WTC11 (cell line): ENCODE measurements around the gene GSG1L. TPM values are rescaled to one million over a fixed set of nuclear protein-coding genes. Genes with fewer than 3 reads are reported as not detected.

Experiments
- ATAC-seq: fragments of 200-7000 bp; cut with Tn5 transposase; 2 replicates; pipeline ENCODE4 v1.10.0; 2021; ENCODE audit warnings: mild to moderate bottlenecking, moderate library complexity
- CTCF ChIA-PET: fragments of 300-600 bp; sonication (Branson Sonifier 250); formaldehyde crosslinking; loops from one replicate; lab custom pipeline; 2021; ENCODE audit warnings: antibody characterized with exemption; lab: Charles Lee
- POLR2A ChIA-PET: fragments of 350-600 bp; sonication (Branson Sonifier 250); formaldehyde crosslinking; loops from one replicate; lab custom pipeline; 2021; ENCODE audit warnings: antibody characterized with exemption; lab: Charles Lee
- DNase-seq: peaks from one replicate; pipeline ENCODE4 v3.0.0; 2021; ENCODE audit warnings: low spot score
- H3K27ac Mint-ChIP-seq: 2 replicates; pipeline ENCODE4 v1.8.0; 2021; ENCODE audit warnings: mixed read lengths
- H3K27me3 Mint-ChIP-seq: 2 replicates; pipeline ENCODE4 v1.8.0; 2021; ENCODE audit warnings: low read depth, mild to moderate bottlenecking, moderate library complexity, mixed read lengths
- H3K36me3 Mint-ChIP-seq: 2 replicates; pipeline ENCODE4 v1.8.0; 2021; ENCODE audit warnings: mixed read lengths
- H3K4me1 Mint-ChIP-seq: 2 replicates; pipeline ENCODE4 v1.8.0; 2022; ENCODE audit warnings: mixed read lengths
- H3K4me3 Mint-ChIP-seq: 2 replicates; pipeline ENCODE4 v1.8.0; 2021; ENCODE audit warnings: mild to moderate bottlenecking, moderate library complexity, mixed read lengths
- H3K9me3 Mint-ChIP-seq: 2 replicates; pipeline ENCODE4 v1.8.0; 2021; ENCODE audit warnings: mixed read lengths
- ARID4B ChIP-seq: sonication (generic); formaldehyde crosslinking; IDR thresholded peaks from 2 replicates; pipeline ENCODE4 v1.8.0; 2023; ENCODE audit warnings: missing genetic modification reagents, mild to moderate bottlenecking, borderline replicate concordance
- ATF3 ChIP-seq: sonication (generic); formaldehyde crosslinking; conservative IDR thresholded peaks from 2 replicates; pipeline ENCODE4 v1.8.1; 2022; ENCODE audit warnings: mild to moderate bottlenecking, missing genetic modification reagents
- CREB1 ChIP-seq: sonication (generic); formaldehyde crosslinking; IDR thresholded peaks from 2 replicates; pipeline ENCODE4 v1.8.0; 2023; ENCODE audit warnings: mild to moderate bottlenecking, missing genetic modification reagents
- CTCF ChIP-seq: fragments of 200-600 bp; IDR thresholded peaks from 2 replicates; pipeline ENCODE4 v1.8.0; 2022; ENCODE audit warnings: antibody characterized with exemption
- EMX1 ChIP-seq: fragments of 250-450 bp; sonication (Bioruptor Pico); IDR thresholded peaks from 2 replicates; pipeline ENCODE4 v1.8.0; 2021; ENCODE audit warnings: mild to moderate bottlenecking
- ETV6 ChIP-seq: sonication (generic); formaldehyde crosslinking; IDR thresholded peaks from 2 replicates; pipeline ENCODE4 v1.8.1; 2022; ENCODE audit warnings: mild to moderate bottlenecking, missing genetic modification reagents
- FOXK1 ChIP-seq: sonication (generic); formaldehyde crosslinking; IDR thresholded peaks from 2 replicates; pipeline ENCODE4 v1.8.0; 2022; ENCODE audit warnings: mild to moderate bottlenecking, moderate library complexity, missing genetic modification reagents
- IRF2 ChIP-seq: sonication (generic); formaldehyde crosslinking; IDR thresholded peaks from 2 replicates; pipeline ENCODE4 v1.8.0; 2022; ENCODE audit warnings: low read depth, missing genetic modification reagents, borderline replicate concordance
- MLX ChIP-seq: sonication (generic); formaldehyde crosslinking; IDR thresholded peaks from 2 replicates; pipeline ENCODE4 v1.8.1; 2023; ENCODE audit warnings: mild to moderate bottlenecking, missing genetic modification reagents, moderate library complexity
- NR2C2 ChIP-seq: sonication (generic); formaldehyde crosslinking; IDR thresholded peaks from 2 replicates; pipeline ENCODE4 v1.8.0; 2022; ENCODE audit warnings: mild to moderate bottlenecking, missing genetic modification reagents
- PRDM15 ChIP-seq: sonication (generic); formaldehyde crosslinking; IDR thresholded peaks from 2 replicates; pipeline ENCODE4 v1.8.0; 2022; ENCODE audit warnings: missing genetic modification reagents
- RELA ChIP-seq: sonication (generic); formaldehyde crosslinking; IDR thresholded peaks from 2 replicates; pipeline ENCODE4 v1.8.1; 2022; ENCODE audit warnings: missing genetic modification reagents, mild to moderate bottlenecking, borderline replicate concordance
- RORB ChIP-seq: fragments of 250-450 bp; sonication (Bioruptor Pico); IDR thresholded peaks from 2 replicates; pipeline ENCODE4 v1.9.0; 2021; ENCODE audit warnings: mild to moderate bottlenecking
- SP1 ChIP-seq: sonication (generic); formaldehyde crosslinking; conservative IDR thresholded peaks from 2 replicates; pipeline ENCODE4 v1.8.1; 2022; ENCODE audit warnings: missing genetic modification reagents
- STAT6 ChIP-seq: sonication (generic); formaldehyde crosslinking; conservative IDR thresholded peaks from 2 replicates; pipeline ENCODE4 v1.8.1; 2023; ENCODE audit warnings: mild to moderate bottlenecking, low read depth, missing genetic modification reagents, moderate library complexity
- TP53 ChIP-seq: sonication (generic); formaldehyde crosslinking; IDR thresholded peaks from 2 replicates; pipeline ENCODE4 v1.8.1; 2023; ENCODE audit warnings: mild to moderate bottlenecking, missing genetic modification reagents
- ZNF263 ChIP-seq: sonication (generic); formaldehyde crosslinking; IDR thresholded peaks from 2 replicates; pipeline ENCODE4 v1.8.1; 2022; ENCODE audit warnings: low read depth, mild to moderate bottlenecking, moderate library complexity, missing genetic modification reagents
- ZNF416 ChIP-seq: fragments of 250-450 bp; sonication (Bioruptor Pico); IDR thresholded peaks from 2 replicates; pipeline ENCODE4 v1.9.0; 2021; ENCODE audit warnings: mild to moderate bottlenecking, inconsistent platforms
- ZNF423 ChIP-seq: fragments of 250-450 bp; sonication (Bioruptor Pico); IDR thresholded peaks from 2 replicates; pipeline ENCODE4 v2.1.2; 2022; ENCODE audit warnings: mild to moderate bottlenecking, moderate library complexity
- total RNA-seq: library from RNA; stranded (reverse); gene quantifications from 3 replicates; pipeline ENCODE4 v1.2.3, GENCODE V29; 2021
- TF ChIP-seq, protein P1 (sequence below): sonication (generic); formaldehyde crosslinking; IDR thresholded peaks from 2 replicates; pipeline ENCODE4 v1.8.1; 2023; ENCODE audit warnings: mild to moderate bottlenecking, missing genetic modification reagents

Gene GSG1L
- total RNA-seq, 1 experiment from 2014 or later = 0.28 TPM

DNA sequence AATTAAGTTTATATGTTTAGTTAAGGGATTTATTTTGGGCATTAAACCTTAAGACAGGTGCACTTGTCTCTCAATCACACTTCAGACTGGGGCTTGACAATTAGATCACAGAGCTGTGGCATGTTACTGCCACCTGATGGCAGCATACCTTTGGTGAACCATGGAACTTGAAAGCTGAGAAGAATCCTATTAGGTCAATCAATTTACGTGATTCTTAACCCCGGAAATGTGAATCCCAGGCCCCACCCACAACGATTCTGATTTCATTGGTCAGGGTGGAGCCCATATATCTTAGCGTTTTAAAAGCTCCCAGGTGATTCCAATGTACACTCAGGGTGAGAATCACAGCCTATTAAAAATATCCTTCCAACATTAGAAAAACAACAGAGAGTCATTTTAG, 91.0 kb downstream of the GSG1L start (continued):
- TF ChIP-seq ATF3 (CRISPR knock-in tag) = no peak
- TF ChIP-seq NR2C2 = no peak
- no peak for TF ChIP-seq ZNF423 (CRISPR knock-in tag)
- TF ChIP-seq RELA (CRISPR knock-in tag) = no peak
- TF ChIP-seq RORB (CRISPR knock-in tag) = no peak
- no peak for TF ChIP-seq CREB1
- TF ChIP-seq IRF2 (CRISPR knock-in tag) = no peak
- TF ChIP-seq STAT6 (CRISPR knock-in tag) = no peak
- TF ChIP-seq TP53 (CRISPR knock-in tag) = no peak
- TF ChIP-seq ZNF263 (CRISPR knock-in tag) = no peak
- no peak; the same call in 1 of the 2 replicates for TF ChIP-seq CTCF
- no peak for TF ChIP-seq PRDM15
- TF ChIP-seq, all 79 proteins: peak for 0

DNA sequence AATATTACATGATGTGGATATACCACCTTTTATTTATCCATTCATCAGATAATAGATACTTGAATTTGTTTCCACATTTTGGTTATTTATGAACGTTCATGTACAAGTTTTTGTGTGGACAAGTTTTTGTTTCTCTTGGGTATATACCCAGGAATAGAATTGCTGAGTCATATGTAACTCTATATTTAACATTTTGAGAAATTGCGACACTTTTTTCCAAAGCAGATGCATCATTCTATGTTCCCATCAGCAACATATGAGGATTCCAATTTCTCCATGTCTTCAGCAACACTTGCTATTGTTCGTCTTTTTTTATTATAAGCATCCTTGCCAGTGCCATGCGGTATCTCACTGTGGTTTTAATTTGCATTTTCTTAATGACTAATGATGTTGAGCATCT, 93.9 kb downstream of the GSG1L start:
- Mint-ChIP-seq H3K27me3 (0 out of 2 replicates have a peak, but pooled peaks cover 2% of the 10 kb centered on the region), H3K4me3 (no peak overlapping the region), H3K4me1 (no peaks in the 10 kb centered on the region), H3K9me3 (peaks cover 10% of the 10 kb centered on the region; the same call in 1 of the 2 replicates), H3K27ac (no peak overlapping the region), H3K36me3 (no peaks in the 10 kb centered on the region)
- ATAC-seq (no peak), DNase-seq (no peak)
- CTCF ChIA-PET = interaction anchor here (1.0 to 1.1 kb wide), 2 partner anchors 102 to 121 kb away, joined by 3 to 4 read pairs; no protein-coding TSS in a partner anchor
- no peak for TF ChIP-seq EMX1 (CRISPR knock-in tag)
- TF ChIP-seq ETV6 = no peak
- TF ChIP-seq ZNF423 (CRISPR knock-in tag) = no peak
- POLR2A ChIA-PET = no interaction called here

- ChIA-PET CTCF (interaction anchor here (0.6 kb wide), 1 partner anchor 325 kb away, joined by 3 read pairs; no protein-coding TSS in a partner anchor), POLR2A (no interaction called here)
- no peaks in the 10 kb centered on the region for H3K36me3 Mint-ChIP-seq
- peaks cover 10% of the 10 kb centered on the region for H3K9me3 Mint-ChIP-seq
- H3K4me3 Mint-ChIP-seq = no peak overlapping the region
- DNase-seq (no peak), ATAC-seq (no peak)
- 0 out of 2 replicates have a peak, but pooled peaks cover 2% of the 10 kb centered on the region for H3K27me3 Mint-ChIP-seq
- H3K27ac Mint-ChIP-seq = no peak overlapping the region
- no peaks in the 10 kb centered on the region for H3K4me1 Mint-ChIP-seq
- no peak for TF ChIP-seq SP1
- TF ChIP-seq ARID4B (CRISPR knock-in tag) = no peak
- TF ChIP-seq, protein P1, sequence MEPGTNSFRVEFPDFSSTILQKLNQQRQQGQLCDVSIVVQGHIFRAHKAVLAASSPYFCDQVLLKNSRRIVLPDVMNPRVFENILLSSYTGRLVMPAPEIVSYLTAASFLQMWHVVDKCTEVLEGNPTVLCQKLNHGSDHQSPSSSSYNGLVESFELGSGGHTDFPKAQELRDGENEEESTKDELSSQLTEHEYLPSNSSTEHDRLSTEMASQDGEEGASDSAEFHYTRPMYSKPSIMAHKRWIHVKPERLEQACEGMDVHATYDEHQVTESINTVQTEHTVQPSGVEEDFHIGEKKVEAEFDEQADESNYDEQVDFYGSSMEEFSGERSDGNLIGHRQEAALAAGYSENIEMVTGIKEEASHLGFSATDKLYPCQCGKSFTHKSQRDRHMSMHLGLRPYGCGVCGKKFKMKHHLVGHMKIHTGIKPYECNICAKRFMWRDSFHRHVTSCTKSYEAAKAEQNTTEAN (CRISPR knock-in tag) = no peak
- TF ChIP-seq FOXK1 (CRISPR knock-in tag) = no peak
- TF ChIP-seq MLX (CRISPR knock-in tag) = no peak
- TF ChIP-seq ZNF416 (CRISPR knock-in tag) = no peak
These were observed 96.3 kb downstream of the GSG1L start for GRCh38 chr16:27967169-27967568.
